ENCODE measurements around the gene ZNF226.
"Not testable (repeated sequence)": the region's sequence is repeated elsewhere in the genome, so short reads cannot be mapped to it uniquely, and the experiment has no call there.

GRCh38 chr19:44170660-44171059, 5.8 kb downstream of the ZNF226 start:
- TF ChIP-seq CTCF, POLR2A (IDR thresholded peaks at IDR 0.05): not testable (repeated sequence)

All from lower leg skin (tissue), 3 donors.